ENCODE measurements around the gene EGFL7.

DNA sequence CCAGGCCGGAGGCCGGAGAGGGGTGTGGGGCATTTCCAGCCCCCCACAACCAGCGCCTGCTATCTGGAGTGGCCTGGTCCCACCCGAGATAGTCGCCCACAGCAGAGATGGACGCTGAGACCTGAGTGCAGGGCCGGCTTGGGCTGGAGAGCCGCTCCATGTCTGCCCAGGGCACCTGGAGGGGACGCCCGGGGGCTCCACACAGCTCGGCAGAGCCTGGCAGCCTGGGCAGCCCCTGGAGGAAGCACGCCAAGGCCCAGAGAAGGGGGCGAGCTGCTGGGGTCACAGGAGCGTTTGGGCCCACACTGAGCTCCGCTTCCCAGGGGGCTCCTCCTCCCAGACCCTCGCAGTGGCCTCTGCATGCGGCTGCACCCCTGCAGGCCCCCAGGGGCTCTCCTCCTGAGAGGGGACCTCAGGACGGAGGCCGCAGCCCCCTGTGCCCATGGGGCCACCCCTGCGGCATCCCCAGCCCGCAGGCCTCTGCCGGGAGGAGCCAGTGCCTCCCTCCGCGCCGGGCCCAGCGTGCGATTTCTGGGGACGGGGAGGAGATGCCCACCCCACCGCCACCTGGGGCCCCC lies 42.2 kb upstream of the EGFL7 start:
- TF ChIP-seq KDM5A (IDR thresholded peaks at IDR 0.05; ENCODE audit: borderline replicate concordance, low read length) (no peak), POLR2A (IDR thresholded peaks at IDR 0.05; ENCODE audit: insufficient read depth in 1 of 2, low read depth in 2 of 2, low read length in 2 of 2) (no peak), TCF7 (IDR thresholded peaks at IDR 0.05; ENCODE audit: low read depth) (no peak), NR2C2 (CRISPR knock-in tag; IDR thresholded peaks at IDR 0.05; ENCODE audit: borderline replicate concordance) (no peak), ZBTB7B (CRISPR knock-in tag; IDR thresholded peaks at IDR 0.05) (no peak), MED1 (CRISPR knock-in tag; IDR thresholded peaks at IDR 0.05) (no peak), POLR2G (IDR thresholded peaks at IDR 0.05; ENCODE audit: low read depth, low read length) (no peak), CREB1 (IDR thresholded peaks at IDR 0.05) (no peak), CREB1 (CRISPR knock-in tag; IDR thresholded peaks at IDR 0.05) (no peak), NCOA2 (CRISPR knock-in tag; IDR thresholded peaks at IDR 0.05) (no peak), CEBPB (IDR thresholded peaks at IDR 0.05; ENCODE audit: borderline replicate concordance, low read depth, low read length) (no peak)
- TF ChIP-seq, protein P1, sequence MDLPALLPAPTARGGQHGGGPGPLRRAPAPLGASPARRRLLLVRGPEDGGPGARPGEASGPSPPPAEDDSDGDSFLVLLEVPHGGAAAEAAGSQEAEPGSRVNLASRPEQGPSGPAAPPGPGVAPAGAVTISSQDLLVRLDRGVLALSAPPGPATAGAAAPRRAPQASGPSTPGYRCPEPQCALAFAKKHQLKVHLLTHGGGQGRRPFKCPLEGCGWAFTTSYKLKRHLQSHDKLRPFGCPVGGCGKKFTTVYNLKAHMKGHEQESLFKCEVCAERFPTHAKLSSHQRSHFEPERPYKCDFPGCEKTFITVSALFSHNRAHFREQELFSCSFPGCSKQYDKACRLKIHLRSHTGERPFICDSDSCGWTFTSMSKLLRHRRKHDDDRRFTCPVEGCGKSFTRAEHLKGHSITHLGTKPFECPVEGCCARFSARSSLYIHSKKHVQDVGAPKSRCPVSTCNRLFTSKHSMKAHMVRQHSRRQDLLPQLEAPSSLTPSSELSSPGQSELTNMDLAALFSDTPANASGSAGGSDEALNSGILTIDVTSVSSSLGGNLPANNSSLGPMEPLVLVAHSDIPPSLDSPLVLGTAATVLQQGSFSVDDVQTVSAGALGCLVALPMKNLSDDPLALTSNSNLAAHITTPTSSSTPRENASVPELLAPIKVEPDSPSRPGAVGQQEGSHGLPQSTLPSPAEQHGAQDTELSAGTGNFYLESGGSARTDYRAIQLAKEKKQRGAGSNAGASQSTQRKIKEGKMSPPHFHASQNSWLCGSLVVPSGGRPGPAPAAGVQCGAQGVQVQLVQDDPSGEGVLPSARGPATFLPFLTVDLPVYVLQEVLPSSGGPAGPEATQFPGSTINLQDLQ (CRISPR knock-in tag; IDR thresholded peaks at IDR 0.05), result no peak

All from HepG2 (cell line).